HG03175 (cell line): ENCODE measurements around the gene BCKDK.
"Not testable (repeated sequence)": the region's sequence is repeated elsewhere in the genome, so short reads cannot be mapped to it uniquely, and the experiment has no call there.

Source experiments
- ATAC-seq: cut with Tn5 transposase; IDR thresholded peaks from one replicate; pipeline ENCODE4 v1.9.1; 2021; ENCODE audit warnings: mild to moderate bottlenecking, moderate library complexity; ENCODE audit not compliant: unreplicated experiment

BCKDK gene

DNA sequence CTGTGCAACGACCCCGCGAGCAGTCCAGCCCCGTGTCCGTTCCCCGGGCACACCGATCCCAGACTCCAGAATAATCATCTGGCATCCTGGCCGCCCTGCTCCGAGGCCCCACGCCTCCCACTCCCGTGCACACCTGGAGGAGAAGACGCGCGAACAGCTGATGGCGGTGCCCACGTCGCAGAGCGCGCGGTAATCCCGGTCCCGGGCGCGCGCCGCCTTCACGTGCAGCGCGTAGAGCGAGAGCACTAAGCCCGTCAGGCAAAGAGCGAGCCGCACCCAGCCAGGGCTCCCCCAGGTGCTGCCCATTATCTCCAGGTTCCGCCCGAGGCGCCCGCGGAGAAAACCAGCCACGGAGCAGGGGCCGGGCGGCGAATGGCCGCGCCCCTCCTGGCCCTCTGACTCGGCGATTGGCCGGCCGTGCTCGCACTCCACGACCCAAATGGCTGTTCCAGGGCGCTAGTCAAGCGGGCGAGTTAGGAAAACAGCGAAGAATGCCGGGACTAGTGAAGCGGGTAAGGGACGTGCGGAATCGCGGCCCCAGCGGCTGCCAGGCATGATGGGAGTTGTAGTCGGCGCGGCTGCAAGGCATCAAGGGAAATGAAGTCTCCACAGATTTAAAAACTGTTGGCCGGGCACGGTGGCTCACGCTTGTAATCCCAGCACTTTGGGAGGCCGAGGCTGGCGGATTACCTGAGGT, 13.6 kb upstream of the BCKDK start, which contains the start of gene VKORC1:
VKORC1 (minus strand) TSS at position 374 of the 697 bp plus-strand sequence; CDS start at position 306, 68 bp downstream.
- ATAC-seq: peak; percentile 82

GRCh38 chr16:31099860-31100638, 8.1 kb upstream of the BCKDK start:
- no peak for ATAC-seq

DNA sequence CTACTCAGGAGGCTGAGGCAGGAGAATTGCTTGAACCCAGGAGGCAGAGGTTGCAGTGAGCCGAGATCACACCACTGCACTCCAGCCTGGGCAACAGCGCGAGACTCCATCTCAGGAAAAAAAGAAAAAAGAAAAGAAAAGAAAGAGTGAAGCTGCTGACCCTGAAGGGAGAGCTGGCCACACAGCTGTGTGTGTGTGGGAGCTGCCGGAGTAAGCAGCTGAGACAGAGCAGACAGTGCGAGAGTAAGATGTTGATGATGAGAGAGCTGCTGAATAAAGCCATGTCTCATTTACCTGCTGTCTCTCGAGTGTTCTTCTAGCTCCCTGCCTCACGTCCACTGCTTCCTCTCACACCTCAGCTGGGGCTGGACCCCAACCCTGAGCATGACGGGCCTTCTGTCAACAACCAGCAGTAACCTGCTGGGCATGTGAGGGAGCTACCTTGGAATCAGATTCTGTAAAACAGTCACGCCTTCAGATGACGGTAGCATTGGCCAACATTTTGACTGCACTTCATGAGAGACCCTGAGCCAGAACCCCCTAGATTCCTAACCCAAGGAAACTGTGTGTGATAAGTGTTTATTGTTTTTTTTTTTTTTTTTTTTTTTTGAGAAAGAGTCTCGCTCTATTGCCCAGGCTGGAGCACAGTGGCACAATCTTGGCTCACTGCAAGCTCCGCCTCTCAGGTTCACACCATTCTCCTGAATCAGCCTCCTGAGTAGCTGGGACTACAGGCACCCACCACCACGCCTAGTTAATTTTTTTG, 7.1 kb upstream of the BCKDK start:
- ATAC-seq: not testable (repeated sequence)

DNA sequence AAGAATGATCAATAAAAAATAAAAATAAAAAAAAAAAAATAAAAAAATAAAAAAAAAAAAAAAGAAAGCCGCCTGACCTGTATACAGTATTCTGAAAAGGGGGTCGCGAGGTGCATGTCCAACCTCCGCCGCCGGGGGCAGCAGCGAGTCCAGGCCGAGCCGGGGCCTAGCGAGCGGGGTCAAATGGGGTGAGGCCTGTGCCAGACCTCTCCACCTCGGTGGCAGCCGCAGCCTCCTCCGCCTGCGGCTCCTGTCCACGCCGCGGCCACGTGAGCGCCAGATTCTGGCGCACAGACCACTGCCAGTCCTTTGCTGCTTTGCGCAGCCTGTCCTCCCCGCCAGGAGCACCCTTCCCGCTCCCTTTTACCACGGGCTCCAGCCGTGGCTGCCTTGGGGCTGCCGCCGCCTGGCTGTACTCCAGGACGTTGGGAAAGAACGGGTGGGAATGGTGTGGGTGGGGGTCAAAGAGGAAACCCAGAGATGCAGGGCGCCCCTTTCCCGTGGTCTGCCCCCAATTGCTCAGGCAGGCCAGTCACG, 2.4 kb upstream of the BCKDK start:
- ATAC-seq: peak; percentile 44

- no peak for ATAC-seq
Observed at GRCh38 chr16:31106509-31107464, 1.4 kb upstream of the BCKDK start.

DNA sequence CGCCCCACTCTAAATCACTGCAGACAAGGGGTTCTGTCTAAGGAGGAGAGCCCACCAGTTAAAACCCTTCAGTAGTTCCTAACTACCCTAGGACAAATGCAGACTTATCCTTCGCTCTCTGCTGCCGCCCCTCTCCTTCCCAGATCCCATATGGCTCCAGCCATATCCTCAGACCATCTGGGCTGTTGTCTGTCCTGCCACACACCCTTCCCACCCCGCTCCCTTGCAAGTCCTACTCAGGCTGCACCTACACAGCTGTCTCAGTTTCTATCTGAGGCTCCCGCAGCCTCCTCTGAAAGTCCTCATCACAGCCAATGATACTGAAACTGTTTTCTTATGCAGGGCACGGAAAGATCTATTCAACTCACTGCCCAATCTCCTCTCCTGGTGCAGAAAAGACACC, 720 bp upstream of the BCKDK start:
- ATAC-seq: peak; percentile 48

GRCh38 chr16:31108794-31109558, 790 bp downstream of the BCKDK start:
- no peak for ATAC-seq

GRCh38 chr16:31109622-31110021, 1.4 kb downstream of the BCKDK start:
- no peak for ATAC-seq

GRCh38 chr16:31110106-31111034, 2.2 kb downstream of the BCKDK start:
- no peak for ATAC-seq

DNA sequence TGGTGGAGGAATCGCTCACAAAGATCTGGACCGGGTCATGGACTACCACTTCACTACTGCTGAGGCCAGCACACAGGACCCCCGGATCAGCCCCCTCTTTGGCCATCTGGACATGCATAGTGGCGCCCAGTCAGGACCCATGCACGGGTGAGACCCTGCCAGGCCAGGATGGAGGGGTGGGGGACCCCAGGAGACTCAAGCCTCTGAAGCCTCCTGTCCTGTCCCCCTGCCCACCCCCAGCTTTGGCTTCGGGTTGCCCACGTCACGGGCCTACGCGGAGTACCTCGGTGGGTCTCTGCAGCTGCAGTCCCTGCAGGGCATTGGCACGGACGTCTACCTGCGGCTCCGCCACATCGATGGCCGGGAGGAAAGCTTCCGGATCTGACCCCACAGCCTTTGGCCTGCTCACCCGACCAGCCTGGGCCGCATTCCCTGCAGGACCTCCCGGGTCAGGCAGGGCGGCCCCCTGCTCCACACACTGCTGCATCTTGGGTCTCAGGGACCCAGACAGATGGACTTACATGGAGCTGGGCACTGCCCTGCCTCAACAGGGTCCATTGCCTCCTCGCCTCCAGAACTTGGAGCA, 3.8 kb downstream of the BCKDK start:
- no peak for ATAC-seq

DNA sequence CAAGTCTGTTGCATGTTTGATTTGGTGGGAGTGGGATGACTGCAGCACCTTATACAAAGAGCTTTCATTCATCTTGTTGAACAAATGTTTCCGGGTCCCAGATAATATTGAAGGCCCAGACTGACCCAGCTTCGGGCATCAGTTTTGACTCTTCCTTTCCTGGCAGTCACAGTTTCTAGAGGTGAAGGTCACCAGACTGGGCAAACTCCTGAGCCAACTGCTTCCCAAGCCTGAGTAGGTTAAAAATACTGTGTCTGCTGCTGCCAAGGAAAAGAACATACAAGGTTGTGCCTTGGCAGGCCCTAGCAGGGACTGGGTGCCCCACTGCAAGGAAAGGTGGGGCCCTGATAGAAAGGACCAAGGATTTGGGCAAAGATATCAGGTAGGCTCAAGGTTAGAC, 4.5 kb downstream of the BCKDK start:
- no peak for ATAC-seq

- ATAC-seq: no peak
Observed at GRCh38 chr16:31113121-31114120, 5.2 kb downstream of the BCKDK start.

- no peak for ATAC-seq
Observed at GRCh38 chr16:31114468-31114867, 6.3 kb downstream of the BCKDK start.

DNA sequence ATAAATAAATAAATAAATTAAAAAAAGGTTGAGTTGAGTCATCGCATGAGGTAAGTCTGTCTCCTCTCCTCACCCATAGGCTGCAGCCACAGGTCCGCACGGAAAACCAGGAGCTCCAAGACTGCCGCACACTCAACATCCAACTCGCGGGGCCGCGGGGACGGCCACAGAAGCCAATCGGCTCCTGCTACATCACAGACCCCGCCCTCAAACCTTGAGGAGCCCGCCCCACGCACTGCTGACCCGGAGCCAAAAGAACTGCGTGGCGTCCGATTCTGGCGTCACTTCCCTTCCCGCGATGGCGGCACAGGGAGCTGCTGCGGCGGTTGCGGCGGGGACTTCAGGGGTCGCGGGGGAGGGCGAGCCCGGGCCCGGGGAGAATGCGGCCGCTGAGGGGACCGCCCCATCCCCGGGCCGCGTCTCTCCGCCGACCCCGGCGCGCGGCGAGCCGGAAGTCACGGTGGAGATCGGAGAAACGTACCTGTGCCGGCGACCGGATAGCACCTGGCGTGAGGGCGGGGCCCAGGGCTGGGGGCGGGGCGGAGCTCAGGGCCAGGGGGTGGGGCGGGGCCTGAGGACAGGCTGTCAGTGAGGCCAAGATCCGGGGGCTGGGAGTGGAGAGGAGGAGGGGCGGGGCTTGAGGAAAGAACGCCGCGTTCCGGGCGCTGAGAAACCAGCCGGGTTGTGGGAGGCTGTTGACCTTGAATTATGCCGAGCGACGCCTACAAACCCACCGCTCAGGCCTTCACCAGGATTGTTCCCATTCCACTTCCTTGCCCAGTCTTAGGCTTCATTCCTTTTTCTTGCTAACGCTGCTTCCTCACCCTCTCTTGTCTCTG, 9.4 kb downstream of the BCKDK start, which contains the start of gene KAT8:
KAT8 (plus strand) TSS at position 281 of the 839 bp plus-strand sequence; CDS start at position 299, 18 bp downstream.
- peak; percentile 91 for ATAC-seq
